Spleen (tissue), 7 donors: ENCODE data around the gene ELF4.

Experiments used
- POLR2A ChIP-seq, 3 donors: fragments of 450-650 bp; IDR thresholded peaks; one replicate each; pipeline ENCODE4 v1.5.1; 2017; ENCODE audit warnings: antibody characterized with exemption in 3 of 3, mild to moderate bottlenecking in 1 of 3
- TF ChIP-seq, protein P1 (sequence below), 11 experiments: fragments of 200-600 bp in 7 of 11; fragments of 450-650 bp in 4 of 11; sonication (generic) in 4 of 11; IDR thresholded peaks in 8 of 11; conservative IDR thresholded peaks in 3 of 11; 1 replicate in 7 of 11; 2 replicates in 4 of 11; pipeline versions ENCODE4 v1.4.0 to v1.8.0; 2016 to 2021; ENCODE audit warnings: antibody characterized with exemption in 11 of 11, inconsistent platforms in 4 of 11, mild to moderate bottlenecking in 1 of 11
- donor health status: DM: no; HTN: no; CAD: no; lungs with moderate emphysema.
- donor health status: DM: no; HTN: no; CAD: no.
- donor health status: DM: no; HTN: no; CAD: no.

- no peak for TF ChIP-seq POLR2A (IDR thresholded peaks at IDR 0.05)
- TF ChIP-seq, protein P1, sequence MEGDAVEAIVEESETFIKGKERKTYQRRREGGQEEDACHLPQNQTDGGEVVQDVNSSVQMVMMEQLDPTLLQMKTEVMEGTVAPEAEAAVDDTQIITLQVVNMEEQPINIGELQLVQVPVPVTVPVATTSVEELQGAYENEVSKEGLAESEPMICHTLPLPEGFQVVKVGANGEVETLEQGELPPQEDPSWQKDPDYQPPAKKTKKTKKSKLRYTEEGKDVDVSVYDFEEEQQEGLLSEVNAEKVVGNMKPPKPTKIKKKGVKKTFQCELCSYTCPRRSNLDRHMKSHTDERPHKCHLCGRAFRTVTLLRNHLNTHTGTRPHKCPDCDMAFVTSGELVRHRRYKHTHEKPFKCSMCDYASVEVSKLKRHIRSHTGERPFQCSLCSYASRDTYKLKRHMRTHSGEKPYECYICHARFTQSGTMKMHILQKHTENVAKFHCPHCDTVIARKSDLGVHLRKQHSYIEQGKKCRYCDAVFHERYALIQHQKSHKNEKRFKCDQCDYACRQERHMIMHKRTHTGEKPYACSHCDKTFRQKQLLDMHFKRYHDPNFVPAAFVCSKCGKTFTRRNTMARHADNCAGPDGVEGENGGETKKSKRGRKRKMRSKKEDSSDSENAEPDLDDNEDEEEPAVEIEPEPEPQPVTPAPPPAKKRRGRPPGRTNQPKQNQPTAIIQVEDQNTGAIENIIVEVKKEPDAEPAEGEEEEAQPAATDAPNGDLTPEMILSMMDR (IDR thresholded peaks at IDR 0.05 in 8 of 11, conservative IDR thresholded peaks at IDR 0.05 in 3 of 11): no peak
Observed at GRCh38 chrX:130144509-130144908, 34.2 kb upstream of the ELF4 start.
